Activated naive CD4-positive, alpha-beta T cell treated with anti-CD3 and anti-CD28 coated beads, Interleukin-2, amount 50 U/mL, for 72 hours (primary cell): ENCODE results near the gene PRSS58. TPM values are rescaled to one million over a fixed set of nuclear protein-coding genes. Genes with fewer than 3 reads are reported as not detected.
A peak's percentile ranks its signal among the peaks of the same experiment; 100 is the strongest.

Source experiments
- ATAC-seq, 2 donors: fragments of 150-1000 bp; cut with Tn5 transposase; 2 replicates each; pipeline ENCODE4 v1.10.0; 2021; ENCODE audit warnings: mild to moderate bottlenecking in 2 of 2, moderate library complexity in 2 of 2
- DNase-seq, 2 donors: peaks; one replicate each; pipeline ENCODE4 v3.0.0; 2021 to 2022; ENCODE audit warnings: low spot score in 2 of 2
- H3K27ac Mint-ChIP-seq, 2 donors: one replicate each; pipeline ENCODE4 v1.8.0; 2022; ENCODE audit warnings: mild to moderate bottlenecking in 2 of 2, mixed read lengths in 2 of 2
- H3K36me3 Mint-ChIP-seq, 2 donors: one replicate each; pipeline ENCODE4 v1.8.0; 2022; ENCODE audit warnings: mixed read lengths in 2 of 2
- H3K9me3 Mint-ChIP-seq, 2 donors: one replicate each; pipeline ENCODE4 v1.8.0; 2022; ENCODE audit warnings: mixed read lengths in 2 of 2
- total RNA-seq, 2 donors: library from RNA; stranded (reverse); gene quantifications; one replicate each; pipeline ENCODE4 v1.2.3, GENCODE V29; 2022

The PRSS58 gene, protein sequence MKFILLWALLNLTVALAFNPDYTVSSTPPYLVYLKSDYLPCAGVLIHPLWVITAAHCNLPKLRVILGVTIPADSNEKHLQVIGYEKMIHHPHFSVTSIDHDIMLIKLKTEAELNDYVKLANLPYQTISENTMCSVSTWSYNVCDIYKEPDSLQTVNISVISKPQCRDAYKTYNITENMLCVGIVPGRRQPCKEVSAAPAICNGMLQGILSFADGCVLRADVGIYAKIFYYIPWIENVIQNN
- not detected for total RNA-seq

DNA sequence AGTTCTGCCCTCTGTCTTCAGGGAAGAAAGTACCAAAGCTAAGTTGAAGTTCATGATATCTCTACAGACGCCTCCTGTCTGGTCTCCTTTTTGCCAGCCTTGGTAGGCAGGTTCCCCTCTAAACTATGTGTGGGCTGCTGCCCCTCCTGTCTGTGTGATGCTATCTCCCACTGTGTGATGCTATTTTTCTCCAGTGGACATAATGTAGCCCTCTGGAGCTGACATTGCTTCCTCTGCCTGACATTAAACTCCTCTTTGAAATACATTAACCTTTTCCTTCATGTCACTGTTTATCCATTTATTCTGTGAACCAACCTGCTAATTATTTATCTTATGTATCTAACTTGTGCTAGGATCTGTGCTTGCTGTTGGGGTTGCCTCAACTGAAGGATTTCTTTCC, at the start of gene PRSS58:
TSS of gene PRSS58 (minus strand) at position 101 of the 400 bp plus-strand sequence. CDS start 351 bp downstream, outside the sequence.
- DNase-seq = no peak
- no peak for ATAC-seq
- H3K9me3 Mint-ChIP-seq = peaks cover 5% of the 10 kb centered on the region in 2 donors
- no peaks in the 10 kb centered on the region for H3K36me3 Mint-ChIP-seq
- H3K27ac Mint-ChIP-seq = no peak within 1 kb of the TSS

DNA sequence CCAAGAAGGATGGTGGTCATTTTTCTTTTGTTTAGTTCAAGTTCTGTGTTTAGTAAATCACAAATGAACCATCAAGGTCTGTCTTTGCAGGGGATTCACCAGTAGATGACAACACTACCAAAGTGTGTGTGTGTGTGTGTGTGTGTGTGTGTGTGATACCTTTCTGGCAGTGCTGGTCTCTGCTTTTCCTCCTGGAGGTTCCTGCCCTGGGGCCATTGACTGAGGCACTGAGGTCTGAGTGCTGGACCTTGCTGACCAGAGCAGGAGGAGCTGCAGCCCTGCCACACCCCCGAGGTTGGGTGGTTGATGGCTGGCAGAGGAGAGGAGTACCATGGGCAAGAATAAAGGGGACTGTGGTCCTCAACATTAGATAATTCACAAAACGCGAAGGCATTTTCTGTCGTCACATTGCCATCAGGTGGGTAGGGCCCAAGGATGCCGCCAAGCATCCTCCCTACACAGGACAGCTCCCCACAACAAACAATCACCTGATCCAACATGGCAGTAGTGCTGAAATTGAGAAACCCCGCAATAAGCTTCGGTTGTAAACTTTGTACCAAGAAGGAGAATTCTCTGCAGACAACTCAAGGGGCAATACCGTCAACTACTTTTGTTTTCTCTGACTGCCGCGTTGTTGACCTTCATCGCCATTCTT, 49.5 kb upstream of the PRSS58 start:
- H3K27ac Mint-ChIP-seq = no peak overlapping the region
- no peak for ATAC-seq
- no peaks in the 10 kb centered on the region for H3K36me3 Mint-ChIP-seq
- no peak for DNase-seq
- H3K9me3 Mint-ChIP-seq = no peaks in the 10 kb centered on the region

DNA sequence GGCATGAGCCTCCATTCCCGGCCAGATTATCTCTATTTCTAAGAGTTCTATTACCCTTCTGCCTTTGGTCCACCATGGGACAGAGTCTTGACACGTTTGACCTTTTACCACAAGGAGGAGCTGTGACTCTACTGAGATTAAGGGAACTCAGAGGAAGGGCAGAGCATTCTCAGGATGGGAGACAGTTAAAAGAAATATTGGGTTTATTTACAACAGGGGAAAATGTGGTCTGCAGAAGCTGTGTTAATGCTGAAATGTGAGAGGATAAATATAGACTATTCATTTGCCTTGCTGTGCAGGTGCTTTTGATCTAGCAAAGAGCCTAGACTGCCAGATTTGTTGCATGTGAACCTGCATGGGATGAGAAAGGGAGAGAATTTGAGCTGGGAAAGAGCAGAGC, 45.8 kb upstream of the PRSS58 start:
- DNase-seq (peak in 1 of 2 donors; percentile 35), ATAC-seq (peak; percentile 52 to 69)
- no peak overlapping the region for H3K27ac Mint-ChIP-seq

DNA sequence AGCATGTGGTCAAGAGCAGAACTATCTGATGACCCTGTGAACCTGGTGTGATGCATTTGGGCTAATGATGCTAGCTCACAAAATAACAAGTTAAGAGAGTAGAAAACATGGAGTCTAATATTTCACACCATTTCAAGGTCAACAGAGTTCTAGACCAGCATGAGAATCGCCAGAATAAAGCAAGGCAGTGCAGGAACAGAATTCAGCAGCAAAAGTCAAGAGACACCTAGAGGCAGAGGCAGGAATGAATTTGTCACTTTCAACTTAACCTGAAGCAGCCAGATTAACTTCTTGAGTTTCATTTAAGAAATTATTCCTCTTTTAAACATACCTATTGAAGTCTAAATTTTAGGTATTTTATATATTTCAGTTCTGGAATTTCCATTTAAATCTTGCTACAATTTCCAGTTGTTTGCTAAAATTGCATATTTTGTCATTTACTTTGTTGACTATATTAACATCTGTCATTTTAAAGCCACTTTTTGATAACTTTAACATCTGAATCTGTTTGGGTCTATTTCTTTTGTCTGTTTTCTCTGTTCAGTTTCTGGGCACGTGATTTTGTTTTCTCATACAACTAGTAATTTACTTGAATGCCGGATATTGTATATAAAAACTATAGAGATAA, 44.2 kb upstream of the PRSS58 start:
- DNase-seq (no peak), ATAC-seq (peak; percentile 36 to 55)
- Mint-ChIP-seq H3K36me3 (peaks cover 0 to 4% of the 10 kb centered on the region in 2 donors), H3K9me3 (no peaks in the 10 kb centered on the region), H3K27ac (no peak overlapping the region)

More for the DNA sequence above, 45.8 kb upstream of the PRSS58 start:
- Mint-ChIP-seq H3K9me3 (no peaks in the 10 kb centered on the region), H3K36me3 (peaks cover 0 to 4% of the 10 kb centered on the region in 2 donors)

DNA sequence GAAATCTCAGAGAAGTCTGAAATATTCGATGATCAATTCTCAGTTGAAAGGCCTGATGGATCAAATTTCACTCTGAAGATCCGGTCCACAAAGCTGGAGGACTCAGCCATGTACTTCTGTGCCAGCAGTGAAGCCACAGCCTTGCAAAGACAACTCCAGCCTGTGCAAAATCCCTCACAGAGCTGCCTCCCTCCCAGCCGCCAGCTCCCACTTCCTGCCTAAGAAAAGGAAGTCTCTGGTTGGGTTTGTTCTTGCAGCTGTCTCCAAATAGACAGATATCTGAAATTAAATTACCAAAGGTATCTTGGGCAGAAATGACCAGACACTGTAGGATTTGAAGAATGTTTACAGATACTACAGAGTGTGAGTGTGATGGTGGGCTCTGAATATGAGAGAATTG, 43.4 kb upstream of the PRSS58 start:
- Mint-ChIP-seq H3K36me3 (peaks cover 0 to 4% of the 10 kb centered on the region in 2 donors), H3K27ac (no peak overlapping the region), H3K9me3 (no peaks in the 10 kb centered on the region)
- ATAC-seq (no peak), DNase-seq (no peak)

DNA sequence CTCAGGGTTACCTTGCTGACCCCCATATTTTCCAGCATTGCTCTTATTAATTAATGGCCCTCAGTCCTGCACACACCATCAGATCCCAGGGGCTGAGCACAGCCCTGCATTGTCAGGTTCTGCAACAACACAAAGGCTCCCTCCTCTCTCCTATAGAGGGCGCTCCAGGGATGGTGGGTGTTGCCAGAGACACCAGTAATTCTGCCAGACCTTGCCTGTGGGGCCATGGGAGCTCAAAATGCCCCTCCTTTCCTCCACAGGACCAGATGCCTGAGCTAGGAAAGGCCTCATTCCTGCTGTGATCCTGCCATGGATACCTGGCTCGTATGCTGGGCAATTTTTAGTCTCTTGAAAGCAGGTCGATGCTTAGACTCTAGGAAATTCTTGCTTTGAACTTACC, 42.8 kb upstream of the PRSS58 start:
- DNase-seq (peak in 1 of 2 donors; percentile 51), ATAC-seq (peak; percentile 38 to 48)
- H3K36me3 Mint-ChIP-seq = peaks cover 0 to 4% of the 10 kb centered on the region in 2 donors
- peak overlapping the region; percentile 6 to 29 for H3K27ac Mint-ChIP-seq
- H3K9me3 Mint-ChIP-seq = no peaks in the 10 kb centered on the region

DNA sequence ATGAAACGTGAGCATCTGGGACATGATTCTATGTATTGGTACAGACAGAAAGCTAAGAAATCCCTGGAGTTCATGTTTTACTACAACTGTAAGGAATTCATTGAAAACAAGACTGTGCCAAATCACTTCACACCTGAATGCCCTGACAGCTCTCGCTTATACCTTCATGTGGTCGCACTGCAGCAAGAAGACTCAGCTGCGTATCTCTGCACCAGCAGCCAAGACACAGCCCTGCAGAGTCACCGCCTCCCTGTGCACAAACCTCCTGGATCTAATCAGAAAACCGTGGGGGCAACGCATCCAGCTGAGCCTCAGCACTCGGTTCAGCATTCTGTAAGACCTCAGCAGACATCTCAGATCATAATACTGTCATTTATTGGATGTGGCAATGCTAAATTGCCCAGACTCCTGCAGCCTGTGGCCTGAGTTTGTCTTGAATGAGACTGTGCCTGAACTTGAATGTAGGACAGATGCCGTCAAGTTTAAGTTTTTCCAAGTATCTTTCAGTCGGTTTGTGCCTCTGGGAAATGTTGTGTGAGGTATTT, 41.5 kb upstream of the PRSS58 start:
- H3K27ac Mint-ChIP-seq = no peak overlapping the region
- DNase-seq (no peak), ATAC-seq (peak; percentile 23 to 34)
- no peaks in the 10 kb centered on the region for H3K9me3 Mint-ChIP-seq
- peaks cover 0 to 4% of the 10 kb centered on the region in 2 donors for H3K36me3 Mint-ChIP-seq

DNA sequence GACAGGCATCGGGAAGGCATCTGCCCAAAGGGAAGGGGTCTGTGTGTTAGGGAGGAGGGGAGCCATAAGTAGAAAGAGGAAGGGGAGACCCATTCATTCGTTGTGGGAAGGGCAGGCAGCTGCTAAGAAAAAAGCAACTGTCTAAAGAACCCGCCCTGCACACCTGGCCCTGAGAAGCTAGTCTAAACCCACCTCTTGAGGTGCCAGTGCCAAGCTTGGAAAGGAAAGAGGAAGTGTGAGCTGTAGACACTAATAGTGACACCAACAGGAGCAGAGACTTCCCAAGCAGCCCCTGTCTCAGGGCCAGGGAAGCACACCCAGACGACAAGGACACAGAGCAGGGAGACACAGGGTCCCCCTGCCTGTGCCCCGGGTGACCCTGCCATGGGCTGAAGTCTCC, 40.8 kb upstream of the PRSS58 start:
- ATAC-seq (no peak), DNase-seq (no peak)
- no peaks in the 10 kb centered on the region for H3K9me3 Mint-ChIP-seq
- no peak overlapping the region for H3K27ac Mint-ChIP-seq
- peaks cover 0 to 4% of the 10 kb centered on the region in 2 donors for H3K36me3 Mint-ChIP-seq

DNA sequence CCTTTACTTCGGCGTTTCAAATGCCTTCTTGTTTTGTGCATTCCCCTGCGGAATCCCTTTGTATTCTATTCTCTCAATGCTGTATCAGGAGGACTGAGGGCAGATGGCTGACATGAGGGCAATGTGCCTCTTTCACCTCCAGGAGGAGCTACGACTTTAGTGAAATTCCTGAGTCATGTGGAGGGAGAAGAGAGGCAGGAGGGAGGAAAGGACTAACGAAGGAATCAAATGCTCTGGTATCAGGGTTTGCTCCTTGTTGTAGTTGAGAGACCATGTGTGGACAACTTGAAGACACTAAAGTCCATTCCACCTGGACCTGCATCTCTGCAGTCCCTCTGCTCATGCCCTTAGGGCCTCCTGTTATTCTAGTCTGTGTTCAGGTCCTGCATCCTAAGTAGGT, 40.2 kb upstream of the PRSS58 start:
- DNase-seq (no peak), ATAC-seq (no peak)
- H3K27ac Mint-ChIP-seq = no peak overlapping the region
- no peaks in the 10 kb centered on the region for H3K9me3 Mint-ChIP-seq
- H3K36me3 Mint-ChIP-seq = peaks cover 0 to 4% of the 10 kb centered on the region in 2 donors

DNA sequence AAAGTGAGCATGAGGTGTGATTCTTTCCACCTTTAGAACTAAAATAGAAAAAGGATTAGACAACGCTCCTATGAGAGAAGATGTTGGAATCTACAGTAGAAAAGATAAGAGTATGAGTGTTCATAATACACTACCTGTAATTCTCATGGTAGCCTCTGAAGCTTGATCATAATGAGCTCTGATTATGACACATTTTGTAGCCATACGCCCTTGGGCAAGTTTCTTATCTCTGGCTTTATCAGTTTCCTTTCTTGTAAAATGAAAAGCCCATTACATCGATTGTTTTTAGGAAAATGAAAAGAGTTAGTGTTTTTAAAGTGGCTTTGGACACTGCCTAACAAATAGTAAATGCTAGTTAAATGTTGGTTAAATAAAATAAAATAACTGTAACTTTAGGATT, 22.4 kb upstream of the PRSS58 start:
- DNase-seq = no peak
- ATAC-seq = peak in 1 of 2 donors; percentile 51
- Mint-ChIP-seq H3K36me3 (peaks cover 7 to 13% of the 10 kb centered on the region in 2 donors), H3K9me3 (peaks cover 12 to 14% of the 10 kb centered on the region in 2 donors), H3K27ac (no peak overlapping the region)

DNA sequence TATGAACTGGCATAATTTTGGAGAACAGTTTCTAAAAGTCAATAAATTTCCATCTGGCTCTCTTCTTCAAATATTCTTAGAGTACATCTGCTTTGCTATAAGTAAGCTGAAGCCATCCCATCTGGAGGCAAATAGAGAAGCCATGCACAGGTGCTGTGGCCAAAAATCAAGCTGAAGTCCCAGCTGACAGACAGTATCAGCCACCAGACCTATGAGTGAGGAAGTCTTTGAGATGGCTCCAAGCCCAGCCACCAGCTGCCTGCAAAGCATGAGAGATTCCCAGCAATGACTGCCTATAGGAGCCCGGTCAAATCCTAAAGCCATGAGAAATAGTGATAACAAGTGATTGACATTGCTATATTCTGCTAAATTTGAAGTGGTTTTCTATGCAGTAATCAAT, 21.7 kb upstream of the PRSS58 start:
- no peak overlapping the region for H3K27ac Mint-ChIP-seq
- peaks cover 16 to 18% of the 10 kb centered on the region in 2 donors for H3K9me3 Mint-ChIP-seq
- no peak for DNase-seq
- H3K36me3 Mint-ChIP-seq = peaks cover 12 to 19% of the 10 kb centered on the region in 2 donors
- ATAC-seq = no peak

DNA sequence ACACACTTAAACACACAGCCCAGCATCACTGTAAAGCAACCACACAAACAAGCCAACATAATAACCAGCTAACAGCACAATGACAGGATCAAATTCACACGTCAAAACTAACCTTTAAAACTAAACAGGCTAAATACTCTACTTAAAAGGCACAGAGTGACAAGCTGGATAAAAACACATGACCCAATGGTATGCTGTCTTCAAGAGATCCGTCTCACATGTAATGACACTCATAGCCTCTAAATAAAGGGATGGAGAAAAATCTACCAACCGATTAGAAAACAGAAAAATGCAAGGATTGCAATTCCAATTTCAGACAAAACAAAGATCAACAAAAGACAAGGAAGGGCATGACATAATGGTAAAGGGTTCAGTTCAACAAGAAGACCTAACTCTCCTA, 17.2 kb upstream of the PRSS58 start:
- Mint-ChIP-seq H3K27ac (no peak overlapping the region), H3K9me3 (peaks cover 16 to 18% of the 10 kb centered on the region in 2 donors), H3K36me3 (peaks cover 12 to 22% of the 10 kb centered on the region in 2 donors)
- no peak for DNase-seq
- no peak for ATAC-seq

DNA sequence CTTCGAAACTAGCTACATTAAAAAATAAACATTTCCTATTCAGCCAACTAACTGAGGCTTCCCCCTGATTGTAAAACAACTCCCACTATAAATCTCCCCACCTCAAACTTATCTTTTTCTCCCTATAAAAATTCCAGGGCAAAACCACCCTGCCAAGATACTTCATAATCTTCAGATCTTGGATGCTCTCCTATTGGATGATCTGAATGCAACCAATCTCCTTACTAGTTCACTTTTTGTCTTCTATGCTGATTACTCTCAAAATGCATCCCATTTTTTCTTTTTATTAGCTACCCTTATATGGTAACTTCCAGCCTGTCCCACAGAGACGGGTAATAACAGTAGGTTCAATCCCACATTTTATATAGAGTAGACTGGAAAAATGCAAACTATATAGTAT, 15.0 kb upstream of the PRSS58 start:
- H3K36me3 Mint-ChIP-seq = peaks cover 12 to 22% of the 10 kb centered on the region in 2 donors
- peaks cover 14 to 15% of the 10 kb centered on the region in 2 donors for H3K9me3 Mint-ChIP-seq
- no peak for ATAC-seq
- DNase-seq = no peak
- no peak overlapping the region for H3K27ac Mint-ChIP-seq

DNA sequence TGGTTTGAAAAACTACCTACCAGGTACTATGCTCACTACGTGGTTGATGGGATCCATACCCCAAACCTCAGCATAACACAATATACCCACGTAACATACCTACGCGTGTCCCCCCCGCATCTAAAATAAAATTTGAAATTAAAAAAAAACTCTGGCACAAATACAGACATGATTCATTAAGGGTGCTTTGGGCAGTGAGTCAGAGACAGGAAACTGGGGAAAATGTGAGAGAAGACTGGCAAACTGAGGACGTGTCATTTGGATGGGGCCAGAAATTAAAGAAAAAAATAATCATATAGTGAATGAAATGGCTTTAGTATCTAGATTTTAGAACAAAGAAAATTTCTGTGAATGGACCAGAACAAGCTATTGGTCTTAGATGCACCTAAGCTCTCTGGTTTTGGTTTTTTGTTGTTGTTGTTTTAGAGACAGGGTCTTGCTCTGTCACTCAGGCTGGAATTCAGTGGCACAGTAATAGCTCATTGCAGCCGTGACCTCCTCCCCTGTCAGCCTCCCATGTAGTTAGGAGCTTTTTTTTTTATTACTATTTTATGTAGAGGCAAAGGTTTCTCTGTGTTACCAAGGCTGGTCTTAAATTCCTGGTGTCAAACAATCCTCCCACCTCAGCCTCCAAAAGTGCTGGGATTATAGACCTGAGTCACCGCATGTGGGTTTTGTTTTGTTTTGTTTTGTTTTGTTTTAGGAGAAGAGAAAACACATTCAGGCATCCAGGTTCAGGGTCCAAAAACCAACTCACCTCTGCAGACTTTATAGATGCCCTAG, 5.9 kb upstream of the PRSS58 start:
- Mint-ChIP-seq H3K9me3 (peaks cover 5% of the 10 kb centered on the region in 2 donors), H3K36me3 (no peaks in the 10 kb centered on the region), H3K27ac (no peak overlapping the region)
- DNase-seq = no peak
- peak in 1 of 2 donors; percentile 40 for ATAC-seq

DNA sequence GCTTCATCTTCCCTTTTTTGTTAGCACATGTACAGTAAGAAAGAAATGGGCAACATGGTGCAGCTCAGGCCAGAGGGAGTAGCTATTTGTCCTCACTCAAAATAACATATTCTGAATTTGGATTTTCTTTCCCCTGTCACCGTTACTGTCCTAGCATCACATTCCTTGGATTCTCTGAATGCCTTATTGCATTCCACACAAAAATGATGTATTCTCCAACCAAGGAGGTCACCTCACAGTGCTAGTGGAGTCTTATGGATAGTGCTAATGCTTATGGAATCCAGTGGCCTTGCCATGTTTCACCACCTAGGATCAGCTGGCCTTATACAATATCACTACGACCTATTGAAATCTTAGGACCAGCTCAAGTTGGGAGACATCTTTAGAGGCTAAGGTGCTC, 7.2 kb downstream of the PRSS58 start:
- DNase-seq (no peak), ATAC-seq (no peak)
- no peaks in the 10 kb centered on the region for H3K9me3 Mint-ChIP-seq
- H3K36me3 Mint-ChIP-seq = no peaks in the 10 kb centered on the region
- no peak overlapping the region for H3K27ac Mint-ChIP-seq

DNA sequence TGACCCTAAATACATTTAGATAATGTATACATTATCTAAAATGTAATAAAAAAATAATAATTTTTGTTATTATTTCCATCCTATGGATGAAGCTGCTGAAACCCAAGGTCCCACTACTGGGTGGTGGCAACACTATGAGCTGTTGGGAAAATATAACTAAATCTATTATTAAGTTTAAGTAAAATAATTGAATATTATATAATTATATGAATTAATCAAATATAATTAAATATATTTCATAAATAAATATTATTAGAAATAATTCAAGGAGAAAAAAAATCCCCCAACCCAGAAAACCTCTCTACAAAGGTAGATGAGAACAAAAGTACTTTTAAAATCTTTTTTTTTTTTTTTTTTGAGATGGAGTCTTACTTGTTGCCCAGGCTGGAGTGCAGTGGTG, 7.9 kb downstream of the PRSS58 start:
- DNase-seq = no peak
- Mint-ChIP-seq H3K36me3 (no peaks in the 10 kb centered on the region), H3K9me3 (no peaks in the 10 kb centered on the region), H3K27ac (no peak overlapping the region)
- no peak for ATAC-seq
